Ovary (tissue), 9 donors: Measurements from ENCODE around the gene CYS1. TPM values are rescaled to one million over a fixed set of nuclear protein-coding genes. Genes with fewer than 3 reads are reported as not detected.

Experiments used
- DNase-seq, 5 donors: peaks; one replicate each; pipeline ENCODE4 v3.0.0-alpha.2; 2019 to 2020
- H3K27ac ChIP-seq, 2 donors: fragments of 200-600 bp; one replicate each; pipeline versions ENCODE4 v1.5.1 to v1.8.0; 2019 to 2022
- H3K27me3 ChIP-seq: fragments of 200-600 bp; one replicate; pipeline ENCODE4 v1.8.0; 2022
- H3K36me3 ChIP-seq: fragments of 200-600 bp; sonication (generic); one replicate; pipeline ENCODE4 v1.5.1; 2019
- H3K4me1 ChIP-seq: one replicate; pipeline ENCODE4 v1.8.1; 2013; ENCODE audit warnings: mild to moderate bottlenecking, moderate library complexity; ENCODE audit not compliant: insufficient read depth
- H3K4me3 ChIP-seq: fragments of 200-600 bp; sonication (generic); one replicate; pipeline ENCODE4 v1.5.1; 2017
- H3K9me3 ChIP-seq, 2 donors: fragments of 200-600 bp in 1 of 2; sonication (generic) in 1 of 2; one replicate each; pipeline versions ENCODE4 v1.5.1 to v1.8.1; 2013 to 2019; ENCODE audit warnings: mild to moderate bottlenecking in 1 of 2, moderate library complexity in 1 of 2
- CTCF ChIP-seq, 3 donors: fragments of 450-650 bp in 2 of 3; fragments of 200-600 bp in 1 of 3; IDR thresholded peaks; one replicate each; pipeline versions ENCODE4 v1.5.1 to v1.8.0; 2016 to 2022; ENCODE audit warnings: antibody characterized with exemption in 3 of 3, mild to moderate bottlenecking in 1 of 3
- EP300 ChIP-seq: sonication (generic); formaldehyde crosslinking; IDR thresholded peaks from one replicate; pipeline ENCODE4 v1.6.1; 2017; ENCODE audit warnings: antibody characterized with exemption
- POLR2A ChIP-seq: fragments of 450-650 bp; IDR thresholded peaks from one replicate; pipeline ENCODE4 v1.6.1; 2017; ENCODE audit warnings: antibody characterized with exemption, mild to moderate bottlenecking, moderate library complexity
- WGBS, 3 donors: extraction: QIAGEN DNeasy Blood & Tissue Kit in 1 of 3; methylation state at CpG; one replicate each; pipeline versions ENCODE4 v1.1.5 to v1.1.7; 2013 to 2017; 5-methylcytosine and 5-hydroxymethylcytosine counted together
- intact Hi-C, 4 donors: fragments of 100-400 bp; cut with DNase I; formaldehyde crosslinking; loops; one replicate each; pipeline versions ENCODE4 v1.11.0 to v1.15.1; 2022 to 2023
- polyA plus RNA-seq, 2 donors: library from polyadenylated mRNA; stranded (reverse); fragments of 200-250 nt in 1 of 2; fragments of 350-450 nt in 1 of 2; fragmentation: Illumina TruSeq in 1 of 2; extraction: RNeasy Lipid Tissue Mini Kit (QIAGEN cat#74804) in 1 of 2; gene quantifications; one replicate each; pipeline ENCODE4 v1.2.3, GENCODE V29; 2013 to 2014
- total RNA-seq, 7 donors: library from RNA; depleted of rRNA in 2 of 7; stranded (reverse); fragments of >200 nt in 2 of 7; fragmentation: NEBNext Ultra II Directional in 3 of 7; extraction: Animal tissue kit (Norgen Biotek cat#: 25700) in 3 of 7; gene quantifications; one replicate each; pipeline versions ENCODE4 v1.1.0 to v1.2.4, GENCODE V29; 2016 to 2023
- donor health status: DM: no; HTN: no; CAD: no; lungs with moderate emphysema.
- donor health status: DM: no; HTN: no; CAD: no.
- donor health status: Bipolar disorder and iron deficiency.
- donor health status: DM: yes; HTN: yes; CAD: no.
- donor health status: DM: no; HTN: no; CAD: no.
- donor health status: DM: yes; HTN: yes; CAD: no.

The CYS1 gene
- total and polyA plus RNA-seq, 9 donors, result 5.9 to 21.5 (median 12.0) TPM

GRCh38 chr2:10067881-10068280, 12.3 kb downstream of the CYS1 start:
- no peak overlapping the region for H3K27ac ChIP-seq
- peaks cover 2% of the 10 kb centered on the region for H3K4me1 ChIP-seq
- H3K9me3 ChIP-seq, result no peaks in the 10 kb centered on the region
- H3K36me3 ChIP-seq, result no peaks in the 10 kb centered on the region
- H3K4me3 ChIP-seq, result no peak overlapping the region
- intact Hi-C loops, result no loop called here
- TF ChIP-seq CTCF (IDR thresholded peaks at IDR 0.05), result no peak
- TF ChIP-seq EP300, result no peak
- TF ChIP-seq POLR2A, result no peak
- H3K27me3 ChIP-seq, result no peaks in the 10 kb centered on the region
- 93 to 98% (median 93%) methylated on average over 1 of the region's 1 CpG for WGBS, 3 donors
- DNase-seq, result no peak

- Histone ChIP-seq H3K27ac (no peak overlapping the region), H3K9me3 (no peaks in the 10 kb centered on the region), H3K4me1 (no peaks in the 10 kb centered on the region), H3K4me3 (no peak overlapping the region), H3K36me3 (no peaks in the 10 kb centered on the region), H3K27me3 (no peaks in the 10 kb centered on the region)
- TF ChIP-seq CTCF (IDR thresholded peaks at IDR 0.05) (no peak), POLR2A (no peak), EP300 (no peak)
- WGBS, 3 donors, result 72 to 98% (median 76%) methylated on average over 2 of the region's 2 CpGs
- intact Hi-C loops, result no loop called here
- no peak for DNase-seq
Measured at GRCh38 chr2:10067330-10067729, 12.9 kb downstream of the CYS1 start.

DNA sequence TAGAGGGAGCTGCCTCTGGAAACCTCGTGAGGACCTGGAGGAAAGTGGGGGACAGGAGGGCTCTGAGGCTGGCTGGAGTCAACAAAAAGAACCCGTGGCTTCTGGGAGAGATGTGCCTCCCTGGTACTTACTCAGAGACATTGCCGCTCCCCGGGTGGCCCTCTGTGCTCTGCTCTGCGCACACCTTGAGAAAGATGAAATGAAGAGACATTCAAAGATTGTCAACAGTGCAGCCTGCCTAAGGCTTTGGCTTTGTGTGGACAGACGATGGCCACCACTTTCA, 14.5 kb downstream of the CYS1 start:
- H3K27ac ChIP-seq, result no peak overlapping the region
- intact Hi-C loops, result no loop called here
- H3K27me3 ChIP-seq, result no peaks in the 10 kb centered on the region
- no peak overlapping the region for H3K4me3 ChIP-seq
- no peak for DNase-seq
- H3K9me3 ChIP-seq, result no peaks in the 10 kb centered on the region
- H3K36me3 ChIP-seq, result no peaks in the 10 kb centered on the region
- WGBS, 3 donors, result 93 to 95% (median 94%) methylated on average over 6 of the region's 6 CpGs
- no peak for TF ChIP-seq POLR2A
- no peak for TF ChIP-seq CTCF (IDR thresholded peaks at IDR 0.05)
- no peak for TF ChIP-seq EP300
- H3K4me1 ChIP-seq, result no peaks in the 10 kb centered on the region

DNA sequence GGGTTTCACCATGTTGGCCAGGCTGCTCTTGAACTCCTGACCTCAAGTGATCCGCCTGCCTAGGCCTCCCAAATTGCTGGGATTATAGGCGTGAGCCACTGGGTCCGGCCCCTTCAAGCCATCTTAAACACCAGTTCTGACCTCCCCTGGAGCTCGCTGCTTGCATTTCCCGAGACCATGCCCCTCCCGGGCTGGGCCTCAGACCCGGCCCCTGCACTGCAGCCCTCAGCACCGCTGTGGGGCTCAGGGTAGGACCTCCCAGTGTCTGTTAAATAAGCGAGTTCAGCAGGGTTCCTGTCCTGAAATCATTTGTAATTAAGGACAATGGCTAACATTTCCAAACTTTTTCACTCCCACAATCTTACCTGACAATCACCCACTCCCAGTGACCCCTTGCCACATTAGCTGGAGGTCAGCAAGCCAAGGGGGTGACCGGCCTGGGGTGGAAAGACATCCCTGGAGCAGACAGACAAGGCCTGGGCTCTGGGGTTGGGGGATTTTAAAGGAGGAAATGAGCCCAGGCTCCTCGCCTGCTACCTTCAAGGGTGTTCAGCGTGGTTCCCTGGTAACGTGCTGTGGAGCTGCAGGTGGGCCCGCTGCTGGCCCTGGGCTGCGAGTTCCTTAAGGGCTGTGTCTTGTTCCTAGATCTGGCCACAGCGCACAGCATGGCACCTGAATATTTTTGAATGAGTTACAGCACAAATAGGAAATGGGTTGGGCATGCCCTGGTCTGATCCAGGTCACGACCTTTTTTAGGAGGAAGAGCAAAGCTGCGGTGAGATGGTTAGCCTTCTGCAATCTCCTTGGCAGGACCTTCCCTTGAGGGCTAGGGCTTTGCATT, 15.1 kb downstream of the CYS1 start:
- intact Hi-C loops, result no loop called here
- WGBS, 3 donors, result 86 to 92% (median 90%) methylated on average over 18 of the region's 18 CpGs

More for the DNA sequence above, 15.1 kb downstream of the CYS1 start:
- Histone ChIP-seq H3K27ac (no peak overlapping the region), H3K36me3 (no peaks in the 10 kb centered on the region), H3K4me3 (no peak overlapping the region), H3K9me3 (no peaks in the 10 kb centered on the region), H3K4me1 (no peaks in the 10 kb centered on the region), H3K27me3 (no peaks in the 10 kb centered on the region)
- no peak for DNase-seq
- TF ChIP-seq EP300, result no peak
- no peak for TF ChIP-seq POLR2A
- no peak for TF ChIP-seq CTCF (IDR thresholded peaks at IDR 0.05)
